Renal cortex interstitium (tissue), 15 donors: ENCODE measurements around the gene ZBTB42. TPM values are rescaled to one million over a fixed set of nuclear protein-coding genes. Genes with fewer than 3 reads are reported as not detected.

Experiments used
- DNase-seq, 11 donors: peaks; one replicate each; pipeline ENCODE4 v3.0.0-alpha.2; 2013; ENCODE audit warnings: low read depth in 9 of 11, low spot score in 4 of 11; ENCODE audit errors: extremely low read depth in 1 of 11
- long read RNA-seq, 16 experiments: transcript quantifications; one replicate each; lab custom pipeline, GENCODE V29; 2026
- polyA plus RNA-seq, 3 donors: library from polyadenylated mRNA; unstranded; fragments of 120-200 nt; gene quantifications; one replicate each; pipeline ENCODE4 v1.2.1, GENCODE V29; 2013; ENCODE audit not compliant: insufficient read length in 3 of 3

Gene ZBTB42
- polyA plus RNA-seq, result 1 to 10 TPM; 3.9 to 4.8 (median 4.7) TPM
- long read RNA-seq, donor 1, transcript ZBTB42-201 (1 exons, 3,800 nt), result major isoform, 7 of 7 reads
- long read RNA-seq, donor 1, partial matches to known transcripts, result 0 of 7 reads
- long read RNA-seq, donor 1, other reads (novel, unspliced or antisense), result 0 of 7 reads
- long read RNA-seq, donor 2, partial matches to known transcripts, result 0 of 2 reads
- long read RNA-seq, donor 2, other reads (novel, unspliced or antisense), result 0 of 2 reads
- long read RNA-seq, donor 3, transcript ZBTB42-201 (1 exons, 3,800 nt), result major isoform, 5 of 6 reads
- long read RNA-seq, donor 3, partial matches to known transcripts, result 0 of 6 reads
- long read RNA-seq, donor 3, other reads (novel, unspliced or antisense), result 0 of 6 reads
- long read RNA-seq, donor 4, result 0 reads
- long read RNA-seq, donor 5, result 0 reads
- long read RNA-seq, donor 6, transcript ZBTB42-201 (1 exons, 3,800 nt), result major isoform, 5 of 5 reads
- long read RNA-seq, donor 6, partial matches to known transcripts, result 0 of 5 reads
- long read RNA-seq, donor 6, other reads (novel, unspliced or antisense), result 0 of 5 reads
- long read RNA-seq, donor 7, partial matches to known transcripts, result 0 of 3 reads
- long read RNA-seq, donor 7, other reads (novel, unspliced or antisense), result 0 of 3 reads
- long read RNA-seq, donor 8, result 0 reads
- long read RNA-seq, donor 9, transcript ZBTB42-201 (1 exons, 3,800 nt), result major isoform, 9 of 9 reads
- long read RNA-seq, donor 9, partial matches to known transcripts, result 0 of 9 reads
- long read RNA-seq, donor 9, other reads (novel, unspliced or antisense), result 0 of 9 reads
- long read RNA-seq, donor 10, transcript ZBTB42-201 (1 exons, 3,800 nt), result major isoform, 9 of 9 reads
- long read RNA-seq, donor 10, partial matches to known transcripts, result 0 of 9 reads
- long read RNA-seq, donor 10, other reads (novel, unspliced or antisense), result 0 of 9 reads
- long read RNA-seq, donor 11, transcript ZBTB42-201 (1 exons, 3,800 nt), result major isoform, 8 of 8 reads
- long read RNA-seq, donor 11, partial matches to known transcripts, result 0 of 8 reads
- long read RNA-seq, donor 11, other reads (novel, unspliced or antisense), result 0 of 8 reads
- long read RNA-seq, donor 12, partial matches to known transcripts, result 0 of 4 reads
- long read RNA-seq, donor 12, other reads (novel, unspliced or antisense), result 0 of 4 reads
- long read RNA-seq, donor 13, result 0 reads
- long read RNA-seq, donor 14, transcript ZBTB42-201 (1 exons, 3,800 nt), result major isoform, 5 of 5 reads
- long read RNA-seq, donor 14, partial matches to known transcripts, result 0 of 5 reads
- long read RNA-seq, donor 14, other reads (novel, unspliced or antisense), result 0 of 5 reads
- long read RNA-seq, donor 15, partial matches to known transcripts, result 0 of 3 reads
- long read RNA-seq, donor 15, other reads (novel, unspliced or antisense), result 0 of 3 reads
- long read RNA-seq, donor 16, transcript ZBTB42-201 (1 exons, 3,800 nt), result major isoform, 18 of 18 reads
- long read RNA-seq, donor 16, partial matches to known transcripts, result 0 of 18 reads
- long read RNA-seq, donor 16, other reads (novel, unspliced or antisense), result 0 of 18 reads

DNA sequence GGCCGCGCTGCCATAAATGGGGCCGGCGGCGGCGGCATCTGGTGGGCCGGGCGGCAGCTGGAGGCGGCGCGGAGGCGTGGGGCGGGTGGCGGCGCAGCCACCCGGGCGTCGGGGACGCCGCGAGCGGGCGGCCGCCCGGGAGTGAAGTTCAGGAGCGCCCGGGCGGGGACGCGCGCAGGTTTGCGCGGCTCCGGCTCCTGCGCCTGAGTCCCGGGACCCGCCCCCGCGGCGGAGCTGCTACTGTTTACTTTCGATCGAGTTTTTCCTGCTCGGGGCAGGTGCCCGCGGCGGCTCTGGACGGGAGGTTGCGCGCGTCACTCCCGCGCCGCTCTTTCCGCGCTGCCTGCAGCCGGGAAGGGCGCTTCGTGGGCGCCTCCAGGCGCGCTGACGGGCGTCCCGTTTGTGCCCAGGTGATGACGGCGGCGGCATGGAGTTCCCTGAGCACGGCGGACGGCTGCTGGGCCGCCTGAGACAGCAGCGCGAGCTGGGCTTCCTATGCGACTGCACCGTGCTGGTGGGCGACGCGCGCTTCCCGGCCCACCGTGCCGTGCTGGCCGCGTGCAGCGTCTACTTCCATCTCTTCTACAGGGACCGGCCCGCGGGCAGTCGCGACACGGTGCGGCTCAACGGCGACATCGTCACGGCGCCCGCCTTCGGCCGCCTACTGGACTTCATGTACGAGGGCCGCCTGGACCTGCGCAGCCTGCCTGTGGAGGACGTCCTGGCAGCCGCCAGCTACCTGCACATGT lies at the start of gene ZBTB42:
ZBTB42 (plus strand) TSS at position 331 of the 749 bp plus-strand sequence; CDS start at position 428, 97 bp downstream.
- DNase-seq, result peak in 3 of 11 donors; percentile 46 to 63 (median 56)

DNA sequence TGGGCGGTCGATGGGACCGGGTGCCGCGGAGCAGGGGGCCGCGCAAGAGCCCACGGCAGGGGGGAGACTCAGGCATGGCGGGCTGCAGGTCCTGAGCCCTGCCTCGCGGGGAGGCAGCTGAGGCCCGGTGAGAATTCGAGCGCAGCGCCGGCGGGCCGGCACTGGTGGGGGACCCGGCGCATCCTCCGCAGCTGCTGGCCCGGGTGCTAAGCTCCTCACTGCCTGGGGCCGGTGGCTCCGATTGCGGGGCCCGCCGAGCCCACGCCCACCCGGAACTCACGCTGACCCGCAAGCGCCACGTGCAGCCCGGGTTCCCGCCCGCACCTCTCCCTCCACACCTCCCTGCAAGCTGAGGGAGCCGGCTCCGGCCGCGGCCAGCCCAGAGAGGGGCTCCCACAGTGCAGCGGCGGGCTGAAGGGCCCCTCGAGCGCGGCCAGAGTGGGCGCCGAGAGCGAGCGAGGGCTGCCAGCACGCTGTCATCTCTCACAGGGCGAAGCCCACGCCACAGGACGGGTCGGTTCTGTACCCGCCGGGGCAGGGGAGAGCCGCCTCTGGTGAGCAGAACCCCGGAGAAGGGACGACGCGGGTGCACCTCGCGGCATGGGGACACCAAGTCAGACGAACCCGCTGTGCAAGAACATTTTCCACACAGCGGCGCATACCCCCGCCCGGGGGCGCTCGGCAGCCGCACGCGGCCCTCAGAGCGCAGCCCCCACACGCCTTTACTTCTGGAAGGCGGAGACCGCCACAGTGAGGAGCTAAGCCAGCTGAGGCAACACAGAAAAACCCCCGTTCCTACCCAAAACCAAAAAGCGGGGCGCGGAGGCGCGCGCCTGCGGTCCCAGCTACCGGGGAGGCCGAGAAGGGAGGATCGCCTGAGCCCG lies 49.1 kb upstream of the ZBTB42 start:
- DNase-seq, result no peak

DNA sequence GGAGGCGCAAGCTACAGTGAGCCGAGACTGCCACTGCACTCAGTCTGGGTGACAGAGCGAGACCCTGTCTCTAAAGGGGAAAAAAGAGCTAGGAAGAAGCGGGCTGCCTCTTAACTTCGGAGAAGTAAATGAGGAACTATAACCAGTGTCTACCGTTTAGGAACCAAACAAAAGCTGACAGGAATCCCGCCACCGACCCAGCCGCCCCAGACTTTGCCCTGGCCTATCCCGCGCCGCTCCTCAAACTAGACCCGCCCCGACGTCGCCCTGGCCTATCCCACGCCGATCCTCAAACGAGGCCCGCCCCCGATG lies 48.5 kb upstream of the ZBTB42 start:
- no peak for DNase-seq

DNA sequence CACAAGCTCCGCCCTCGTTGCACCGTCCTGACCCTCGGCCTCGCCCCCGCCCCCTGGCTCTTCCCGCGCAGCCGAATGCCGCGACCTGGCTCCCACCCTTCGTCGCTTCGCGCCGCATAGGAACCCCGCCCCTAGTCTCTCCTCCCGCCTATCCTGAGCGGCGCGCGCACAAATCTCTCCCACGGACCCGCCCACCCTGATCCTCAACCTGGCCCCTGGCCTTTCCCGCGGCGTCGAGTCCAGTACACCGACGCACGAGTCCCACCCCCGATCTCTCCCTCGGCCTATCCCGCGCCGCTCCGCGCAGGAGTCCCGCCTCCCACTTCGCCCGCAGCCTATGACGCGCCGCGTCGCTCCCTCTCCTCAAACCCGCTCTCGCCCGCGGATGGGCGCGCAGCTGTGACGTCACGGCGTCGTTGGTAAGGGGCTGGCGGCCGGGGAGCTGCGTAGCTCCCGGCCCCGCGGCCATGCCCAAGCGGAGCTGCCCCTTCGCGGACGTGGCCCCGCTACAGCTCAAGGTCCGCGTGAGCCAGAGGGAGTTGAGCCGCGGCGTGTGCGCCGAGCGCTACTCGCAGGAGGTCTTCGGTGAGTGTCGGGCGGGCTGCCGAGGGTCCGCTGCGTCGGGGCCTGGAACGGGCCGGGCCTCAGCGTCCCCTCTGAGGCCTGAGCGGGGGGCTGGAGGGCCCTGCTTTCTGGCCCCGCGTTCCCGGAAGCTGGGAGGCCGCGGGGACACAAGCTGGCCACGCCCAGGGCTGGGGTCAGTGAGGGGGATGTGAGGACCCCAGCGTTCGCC lies 48.0 kb upstream of the ZBTB42 start, which contains the start of gene SIVA1:
SIVA1 (plus strand) TSS at position 413 of the 793 bp plus-strand sequence; CDS start at position 468, 55 bp downstream.
- peak; percentile 97 to 100 (median 99) for DNase-seq

DNA sequence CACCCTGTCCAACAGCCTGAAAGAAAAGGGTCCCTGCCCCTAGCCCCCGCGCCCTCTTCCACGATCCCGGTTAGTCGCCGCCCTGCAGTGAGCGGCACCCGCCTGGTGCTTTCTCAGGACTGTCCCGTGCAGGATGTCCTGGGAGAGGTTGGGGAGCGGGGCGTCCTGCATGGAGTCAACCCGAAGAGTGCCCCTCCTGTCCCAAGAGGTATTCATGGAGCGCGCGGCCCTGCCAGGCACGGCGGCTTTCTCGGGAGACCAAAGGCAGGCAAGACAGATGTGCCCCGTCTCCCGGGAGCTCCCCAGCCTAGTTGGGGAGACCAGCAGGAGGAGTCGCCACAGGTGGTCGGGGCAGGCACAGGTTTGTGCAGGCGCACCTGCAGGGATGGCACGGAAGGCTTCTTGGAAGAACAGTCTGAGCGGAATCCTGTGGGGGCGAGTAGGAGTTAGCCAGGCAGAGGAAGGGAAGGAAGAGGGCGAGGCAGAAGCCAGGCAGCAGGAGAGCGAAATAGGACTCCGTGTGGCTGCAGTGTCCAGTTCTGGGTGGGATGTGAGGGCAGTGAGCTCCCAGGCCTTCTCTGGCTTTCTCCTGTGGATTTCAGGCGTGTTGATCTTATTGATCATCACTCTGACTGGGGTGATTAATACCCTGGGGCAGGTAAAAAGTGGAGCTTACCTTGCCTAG lies 47.2 kb upstream of the ZBTB42 start:
- no peak for DNase-seq

DNA sequence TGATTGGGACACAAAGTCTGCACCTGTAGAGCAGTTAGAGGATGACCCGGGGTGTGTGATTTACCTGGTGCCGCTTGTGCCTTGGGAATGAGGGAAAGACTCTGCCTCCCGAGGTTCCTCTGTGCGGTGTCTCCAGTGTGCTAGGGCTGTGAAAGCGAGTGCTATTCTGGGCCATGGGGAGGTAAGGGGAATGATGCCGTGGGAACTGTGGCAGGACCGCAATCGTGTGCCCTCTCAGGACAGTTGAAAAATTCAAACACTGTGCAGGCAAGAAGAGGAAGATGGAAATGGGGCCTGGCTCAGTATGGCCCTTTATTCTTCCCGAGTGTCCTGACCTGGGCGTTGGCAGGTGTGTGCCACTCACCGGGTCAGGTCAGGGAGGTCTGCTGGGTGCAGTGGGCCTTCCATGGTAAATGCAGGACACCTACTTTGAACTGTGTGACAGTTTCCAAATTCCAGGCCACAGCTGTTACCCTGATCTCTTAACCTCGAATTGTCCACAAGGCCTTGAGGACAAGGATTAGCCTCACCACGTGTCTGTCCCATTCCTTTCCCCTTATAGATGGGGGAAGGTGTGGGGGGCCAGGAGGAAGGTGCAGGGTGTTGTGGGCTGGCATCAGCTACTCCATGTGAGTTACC lies 46.6 kb upstream of the ZBTB42 start:
- no peak for DNase-seq

DNA sequence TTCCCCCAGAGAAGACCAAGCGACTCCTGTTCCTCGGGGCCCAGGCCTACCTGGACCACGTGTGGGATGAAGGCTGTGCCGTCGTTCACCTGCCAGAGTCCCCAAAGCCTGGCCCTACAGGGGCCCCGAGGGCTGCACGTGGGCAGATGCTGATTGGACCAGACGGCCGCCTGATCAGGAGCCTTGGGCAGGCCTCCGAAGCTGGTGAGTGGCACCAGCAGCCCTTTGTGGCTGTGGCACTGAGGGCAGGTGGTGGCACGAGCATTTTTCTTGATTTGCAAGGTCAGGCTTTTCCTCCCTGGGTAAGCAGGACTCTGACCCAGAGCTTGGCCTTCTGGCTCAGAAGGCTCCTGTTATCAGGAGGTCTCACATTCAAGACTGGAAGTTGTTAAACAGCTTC lies 45.3 kb upstream of the ZBTB42 start:
- DNase-seq, result no peak

DNA sequence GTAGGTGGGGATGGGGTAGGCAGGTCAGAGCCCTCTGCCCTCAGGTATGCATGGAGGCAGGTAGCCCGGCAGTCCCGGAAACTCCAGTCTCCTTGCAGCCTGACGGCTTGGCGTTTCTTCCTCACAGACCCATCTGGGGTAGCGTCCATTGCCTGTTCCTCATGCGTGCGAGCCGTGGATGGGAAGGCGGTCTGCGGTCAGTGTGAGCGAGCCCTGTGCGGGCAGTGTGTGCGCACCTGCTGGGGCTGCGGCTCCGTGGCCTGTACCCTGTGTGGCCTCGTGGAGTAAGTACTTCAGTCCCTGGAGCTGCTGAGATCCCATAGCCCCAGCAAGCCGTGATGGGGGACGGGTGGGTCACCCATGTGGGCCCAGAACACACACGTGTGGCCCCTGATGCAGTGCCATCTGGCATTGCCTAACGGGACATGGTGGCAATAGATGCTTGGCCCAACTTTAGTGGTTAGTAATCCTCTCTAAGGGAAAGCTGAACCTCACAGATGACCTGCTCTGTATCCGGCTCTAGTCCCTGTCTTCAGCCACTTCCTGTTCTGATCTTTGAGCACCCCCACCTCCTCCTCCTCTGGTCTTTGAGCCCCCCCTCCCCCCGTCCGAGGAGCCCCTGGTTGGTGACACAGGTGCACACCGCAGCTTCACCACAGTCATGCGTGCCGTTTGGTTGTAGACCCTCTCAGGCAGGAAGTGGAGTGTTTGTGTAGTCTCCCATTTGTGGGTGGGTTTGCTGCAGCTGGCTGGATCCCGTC lies 44.2 kb upstream of the ZBTB42 start:
- DNase-seq, result no peak

DNA sequence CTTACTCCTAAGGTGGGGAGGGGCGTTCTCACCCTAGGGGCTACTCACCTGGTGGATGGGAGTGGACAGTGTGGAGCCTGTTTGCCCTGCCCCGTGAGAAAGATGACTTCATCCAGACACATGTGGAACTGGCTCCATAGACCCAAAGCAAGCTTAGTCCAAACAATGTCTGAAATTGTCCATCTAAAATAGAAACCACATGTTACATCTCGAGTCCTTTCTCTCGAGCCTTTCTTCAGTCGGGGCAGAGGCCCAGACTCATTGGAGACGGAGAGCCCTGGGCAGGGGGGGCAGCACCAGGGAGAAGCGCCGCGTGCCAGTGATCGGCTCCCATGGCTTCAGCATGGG lies 43.7 kb upstream of the ZBTB42 start:
- DNase-seq, result no peak

DNA sequence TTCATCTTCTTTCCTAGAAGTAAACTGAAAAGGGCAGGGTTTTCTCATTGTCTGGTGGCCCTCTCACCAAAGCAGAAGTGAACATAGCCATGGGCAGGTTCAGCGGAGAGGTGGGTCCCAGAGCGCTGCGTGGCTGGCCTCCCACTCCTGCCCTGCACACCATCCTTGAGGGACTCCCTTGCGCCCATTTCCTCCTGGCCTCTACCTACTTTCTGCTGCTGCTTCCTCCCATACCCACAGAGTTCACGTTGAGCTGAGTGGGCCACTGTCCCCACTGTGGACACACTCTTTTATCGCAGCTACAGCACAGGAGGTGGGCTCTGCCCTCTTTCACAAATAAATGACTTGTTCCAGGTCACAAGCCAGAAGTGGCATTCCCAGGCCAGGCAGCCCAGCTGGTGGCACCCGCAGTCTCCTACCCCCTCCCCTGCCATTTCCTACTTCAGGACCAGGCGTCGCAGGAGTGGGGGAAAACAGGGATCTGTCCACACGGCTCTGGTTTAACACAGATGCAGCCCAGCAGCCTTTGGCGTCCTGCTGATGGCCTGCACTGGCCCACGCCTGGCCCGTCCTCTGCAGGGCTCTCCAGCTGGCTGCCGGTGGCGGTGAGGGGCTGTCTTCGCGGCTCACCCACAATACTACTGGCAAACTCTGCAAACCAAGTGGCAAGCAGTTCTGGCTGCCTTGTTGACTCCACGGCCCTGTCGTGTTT lies 43.1 kb upstream of the ZBTB42 start:
- no peak for DNase-seq

DNA sequence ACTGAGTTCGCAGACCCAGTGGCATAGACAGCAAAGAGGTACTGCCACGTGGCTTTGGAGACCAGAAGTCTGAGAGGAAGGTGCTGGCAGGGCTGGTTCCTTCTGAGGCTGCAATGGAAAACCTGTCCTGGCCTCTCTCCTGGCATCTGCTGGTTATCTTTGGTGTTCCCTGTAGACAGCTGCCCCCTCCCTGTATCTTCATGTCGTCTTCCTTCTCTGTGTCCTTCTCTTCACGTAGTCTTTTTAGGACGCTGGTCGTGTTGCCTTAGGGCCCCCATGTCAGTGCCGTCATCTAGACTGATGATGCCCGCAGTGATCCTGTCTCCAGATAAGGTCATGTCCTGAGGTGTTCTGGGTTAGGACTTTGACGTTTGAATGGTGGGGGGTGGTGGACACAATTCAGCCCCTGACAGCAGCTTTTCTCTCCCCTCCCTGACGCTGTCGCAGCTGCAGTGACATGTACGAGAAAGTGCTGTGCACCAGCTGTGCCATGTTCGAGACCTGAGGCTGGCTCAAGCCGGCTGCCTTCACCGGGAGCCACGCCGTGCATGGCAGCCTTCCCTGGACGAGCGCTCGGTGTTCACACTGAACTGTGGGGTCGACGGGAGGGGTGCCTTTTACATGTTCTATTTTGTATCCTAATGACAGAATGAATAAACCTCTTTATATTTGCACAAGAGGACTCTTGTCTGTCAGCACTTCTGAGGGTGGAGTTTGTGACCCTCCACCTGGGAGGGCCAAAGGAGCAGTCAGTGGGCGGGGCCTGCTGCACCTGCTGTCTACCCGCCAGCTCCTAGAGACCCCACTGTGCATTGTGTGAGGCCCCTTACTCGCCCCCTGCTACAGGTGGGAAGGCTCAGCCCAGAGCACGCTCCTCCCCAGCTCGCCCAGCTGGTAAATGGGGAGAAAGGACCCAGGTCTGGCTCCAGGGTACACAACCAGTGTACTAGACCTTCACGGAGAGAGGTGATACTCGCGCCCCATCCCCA lies 41.6 kb upstream of the ZBTB42 start:
- no peak for DNase-seq

DNA sequence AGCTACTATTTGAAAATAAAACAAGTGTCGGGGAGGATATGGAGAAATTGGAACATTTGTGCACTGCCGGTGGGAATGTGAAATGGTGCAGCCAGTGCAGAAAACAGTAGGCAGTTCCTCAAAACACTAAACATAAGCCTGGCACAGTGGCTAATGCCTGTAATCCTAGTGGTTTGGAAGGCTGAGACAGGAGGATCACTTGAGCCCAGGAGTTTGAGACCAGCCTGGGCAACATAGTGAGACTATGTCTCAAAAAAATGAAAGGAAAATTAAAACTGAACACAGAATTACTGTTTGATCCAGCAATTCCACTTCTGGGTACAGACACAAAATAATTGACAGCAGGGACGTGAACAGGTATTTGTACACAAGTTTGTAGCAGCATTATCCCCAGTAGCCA lies 35.4 kb upstream of the ZBTB42 start:
- no peak for DNase-seq

DNA sequence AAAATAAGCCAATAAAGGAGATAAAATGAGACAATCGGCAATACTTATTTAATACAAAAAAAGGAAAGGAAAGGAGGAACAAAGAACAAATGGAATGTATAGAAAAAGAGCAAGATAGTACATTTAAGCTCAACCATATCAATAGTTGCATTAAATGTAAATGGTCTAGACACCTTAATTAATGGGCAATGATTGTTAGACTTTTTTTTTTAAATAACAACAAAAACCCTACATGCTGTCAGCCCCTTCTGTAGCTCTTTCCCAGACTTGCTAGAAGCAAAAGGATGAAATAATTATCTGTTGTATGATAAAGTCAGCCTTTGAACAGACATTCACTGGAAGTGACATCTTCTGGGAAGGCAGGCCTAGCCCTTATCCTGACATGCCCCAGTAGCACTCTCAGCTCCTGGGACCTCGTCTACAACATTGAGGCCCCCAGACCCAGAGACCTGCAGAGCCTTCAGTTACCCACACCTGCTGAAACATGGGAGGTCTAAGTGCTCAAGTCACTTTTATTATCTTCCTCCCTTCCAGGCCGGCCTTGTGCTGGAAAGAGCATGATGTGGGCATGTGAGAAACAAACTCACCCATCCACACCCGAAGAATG lies 34.5 kb upstream of the ZBTB42 start:
- DNase-seq, result no peak
